ENCODE data around the gene IRF2BP2.
"Not testable (repeated sequence)": the region's sequence is repeated elsewhere in the genome, so short reads cannot be mapped to it uniquely, and the experiment has no call there.

The IRF2BP2 gene

GRCh38 chr1:234595899-234596298 is 14.1 kb downstream of the IRF2BP2 start:
- H4K20me1 ChIP-seq (ENCODE audit: insufficient read depth, low read length) = no peaks in the 10 kb centered on the region
- no peak overlapping the region for H2AFZ ChIP-seq (ENCODE audit: low read length)
- peaks cover 20% of the 10 kb centered on the region for H3K4me1 ChIP-seq (ENCODE audit: low read length)
- TF ChIP-seq EZH2phosphoT487 (IDR thresholded peaks at IDR 0.05; ENCODE audit: low read length) (no peak), EZH2 (optimal IDR thresholded peaks at IDR 0.05; ENCODE audit: low read depth, low read length) (no peak)
- no peaks in the 10 kb centered on the region for H3K27me3 ChIP-seq (replicated peaks; ENCODE audit: insufficient read depth, low read length)
- H3F3A ChIP-seq (ENCODE audit: insufficient read depth, low read length) = peaks cover 24% of the 10 kb centered on the region
- no peak overlapping the region for H3K9ac ChIP-seq (ENCODE audit: low read length)
- no peak overlapping the region for H3K4me2 ChIP-seq (ENCODE audit: low read depth, low read length)
- H3K27ac ChIP-seq (ENCODE audit: low read length) = no peak overlapping the region
- no peaks in the 10 kb centered on the region for H3K36me3 ChIP-seq (replicated peaks; ENCODE audit: insufficient read depth, low read length)
- DNase-seq = no peak
- H3K4me3 ChIP-seq (ENCODE audit: low read length) = no peak overlapping the region
- no peaks in the 10 kb centered on the region for H3K79me2 ChIP-seq (ENCODE audit: low read length)
- H3K9me3 ChIP-seq (replicated peaks; ENCODE audit: insufficient read depth, low read length) = no peaks in the 10 kb centered on the region
- no peaks in the 10 kb centered on the region for H3K9me2 ChIP-seq (replicated peaks; ENCODE audit: insufficient read depth, low read length)

- Histone ChIP-seq H3F3A (ENCODE audit: insufficient read depth, low read length) (peaks cover 12% of the 10 kb centered on the region), H3K4me1 (ENCODE audit: low read length) (peaks cover 15% of the 10 kb centered on the region)
- not testable (repeated sequence) for H3K9me2 ChIP-seq (replicated peaks; ENCODE audit: insufficient read depth, low read length); H3K9me3 ChIP-seq (replicated peaks; ENCODE audit: insufficient read depth, low read length); H3K79me2 ChIP-seq (ENCODE audit: low read length); H4K20me1 ChIP-seq (ENCODE audit: insufficient read depth, low read length); DNase-seq; H3K27ac ChIP-seq (ENCODE audit: low read length); H3K27me3 ChIP-seq (replicated peaks; ENCODE audit: insufficient read depth, low read length); H3K36me3 ChIP-seq (replicated peaks; ENCODE audit: insufficient read depth, low read length); H3K9ac ChIP-seq (ENCODE audit: low read length); H3K4me3 ChIP-seq (ENCODE audit: low read length); H2AFZ ChIP-seq (ENCODE audit: low read length); H3K4me2 ChIP-seq (ENCODE audit: low read depth, low read length)
These were observed 15.4 kb downstream of the IRF2BP2 start for GRCh38 chr1:234594575-234594974.

- no peak overlapping the region for H3K27ac ChIP-seq (ENCODE audit: low read length)
- no peak for DNase-seq
- H3F3A ChIP-seq (ENCODE audit: insufficient read depth, low read length) = peaks cover 6% of the 10 kb centered on the region
- H3K4me3 ChIP-seq (ENCODE audit: low read length) = no peak overlapping the region
- H3K9ac ChIP-seq (ENCODE audit: low read length) = no peak overlapping the region
- H3K4me1 ChIP-seq (ENCODE audit: low read length) = peaks cover 11% of the 10 kb centered on the region
- H2AFZ ChIP-seq (ENCODE audit: low read length) = no peak overlapping the region
- H4K20me1 ChIP-seq (ENCODE audit: insufficient read depth, low read length) = no peaks in the 10 kb centered on the region
- no peaks in the 10 kb centered on the region for H3K9me3 ChIP-seq (replicated peaks; ENCODE audit: insufficient read depth, low read length)
- no peak overlapping the region for H3K4me2 ChIP-seq (ENCODE audit: low read depth, low read length)
- H3K79me2 ChIP-seq (ENCODE audit: low read length) = no peaks in the 10 kb centered on the region
- no peaks in the 10 kb centered on the region for H3K36me3 ChIP-seq (replicated peaks; ENCODE audit: insufficient read depth, low read length)
- no peaks in the 10 kb centered on the region for H3K9me2 ChIP-seq (replicated peaks; ENCODE audit: insufficient read depth, low read length)
- TF ChIP-seq CTCF (IDR thresholded peaks at IDR 0.05; ENCODE audit: low read length) (no peak), EZH2 (optimal IDR thresholded peaks at IDR 0.05; ENCODE audit: low read depth, low read length) (no peak)
- no peaks in the 10 kb centered on the region for H3K27me3 ChIP-seq (replicated peaks; ENCODE audit: insufficient read depth, low read length)
These were observed 16.0 kb downstream of the IRF2BP2 start for GRCh38 chr1:234593771-234594504.

GRCh38 chr1:234593109-234593508 is 16.9 kb downstream of the IRF2BP2 start:
- Histone ChIP-seq H3K4me2 (ENCODE audit: low read depth, low read length) (no peak overlapping the region), H2AFZ (ENCODE audit: low read length) (no peak overlapping the region), H3K9me2 (replicated peaks; ENCODE audit: insufficient read depth, low read length) (no peaks in the 10 kb centered on the region), H3K27me3 (replicated peaks; ENCODE audit: insufficient read depth, low read length) (no peaks in the 10 kb centered on the region), H3K36me3 (replicated peaks; ENCODE audit: insufficient read depth, low read length) (no peaks in the 10 kb centered on the region), H3K4me3 (ENCODE audit: low read length) (no peak overlapping the region), H3K9ac (ENCODE audit: low read length) (no peak overlapping the region), H3K4me1 (ENCODE audit: low read length) (peaks cover 5% of the 10 kb centered on the region; the same call in 1 of the 2 replicates), H3K9me3 (replicated peaks; ENCODE audit: insufficient read depth, low read length) (no peaks in the 10 kb centered on the region), H3K79me2 (ENCODE audit: low read length) (no peaks in the 10 kb centered on the region), H4K20me1 (ENCODE audit: insufficient read depth, low read length) (no peaks in the 10 kb centered on the region), H3F3A (ENCODE audit: insufficient read depth, low read length) (no peaks in the 10 kb centered on the region), H3K27ac (ENCODE audit: low read length) (no peak overlapping the region)
- DNase-seq = no peak
- TF ChIP-seq CTCF (IDR thresholded peaks at IDR 0.05; ENCODE audit: low read length) = no peak
- TF ChIP-seq EZH2phosphoT487 (IDR thresholded peaks at IDR 0.05; ENCODE audit: low read length) = no peak
- TF ChIP-seq EZH2 (optimal IDR thresholded peaks at IDR 0.05; ENCODE audit: low read depth, low read length) = no peak
